ENCODE data around the gene JAKMIP1.

JAKMIP1 gene

GRCh38 chr4:6201580-6202091 lies 1.3 kb upstream of the JAKMIP1 start:
- no peak for DNase-seq (ENCODE audit: low spot score)

- DNase-seq (ENCODE audit: low spot score), result no peak
These were observed 593 bp upstream of the JAKMIP1 start for GRCh38 chr4:6200922-6201362.

- DNase-seq (ENCODE audit: low spot score), result no peak
These were observed 877 bp downstream of the JAKMIP1 start for GRCh38 chr4:6199422-6199921.

GRCh38 chr4:6198768-6199421 lies 1.5 kb downstream of the JAKMIP1 start:
- no peak for DNase-seq (ENCODE audit: low spot score)

- DNase-seq (ENCODE audit: low spot score), result no peak
These were observed 2.1 kb downstream of the JAKMIP1 start for GRCh38 chr4:6198278-6198677.

- no peak for DNase-seq (ENCODE audit: low spot score)
These were observed 2.7 kb downstream of the JAKMIP1 start for GRCh38 chr4:6197433-6198174.

- DNase-seq (ENCODE audit: low spot score), result no peak
These were observed 3.5 kb downstream of the JAKMIP1 start for GRCh38 chr4:6196871-6197270.

GRCh38 chr4:6196324-6196723 lies 4.0 kb downstream of the JAKMIP1 start:
- DNase-seq (ENCODE audit: low spot score), result no peak

GRCh38 chr4:6195602-6196319 lies 4.6 kb downstream of the JAKMIP1 start:
- no peak for DNase-seq (ENCODE audit: low spot score)

- no peak for DNase-seq (ENCODE audit: low spot score)
These were observed 5.7 kb downstream of the JAKMIP1 start for GRCh38 chr4:6194458-6195195.

- DNase-seq (ENCODE audit: low spot score), result no peak
These were observed 7.0 kb downstream of the JAKMIP1 start for GRCh38 chr4:6193399-6193798.

GRCh38 chr4:6192245-6192644 lies 8.1 kb downstream of the JAKMIP1 start:
- DNase-seq (ENCODE audit: low spot score), result no peak

- DNase-seq (ENCODE audit: low spot score), result no peak
These were observed 8.8 kb downstream of the JAKMIP1 start for GRCh38 chr4:6191448-6192130.

GRCh38 chr4:6190486-6190885 lies 9.9 kb downstream of the JAKMIP1 start:
- no peak for DNase-seq (ENCODE audit: low spot score)

GRCh38 chr4:6189511-6189910 lies 10.8 kb downstream of the JAKMIP1 start:
- no peak for DNase-seq (ENCODE audit: low spot score)

GRCh38 chr4:6188687-6189305 lies 11.6 kb downstream of the JAKMIP1 start:
- no peak for DNase-seq (ENCODE audit: low spot score)

GRCh38 chr4:6184169-6184568 lies 16.2 kb downstream of the JAKMIP1 start:
- DNase-seq (ENCODE audit: low spot score), result no peak

- DNase-seq (ENCODE audit: low spot score), result no peak
These were observed 16.6 kb downstream of the JAKMIP1 start for GRCh38 chr4:6183740-6184139.

- no peak for DNase-seq (ENCODE audit: low spot score)
These were observed 17.7 kb downstream of the JAKMIP1 start for GRCh38 chr4:6182376-6183280.
